A673 (cell line): ENCODE results near the gene PCTP.

Source experiments
- EZH2 ChIP-seq: fragments of 200-600 bp; sonication (generic); IDR thresholded peaks from 2 replicates; pipeline ENCODE4 v1.6.1; 2017; ENCODE audit warnings: borderline replicate concordance, low read depth, mild to moderate bottlenecking, mixed read lengths, antibody characterized with exemption, low read length; ENCODE audit not compliant: poor library complexity, severe bottlenecking
- TF ChIP-seq, protein P1 (sequence below): fragments of 300-800, 200-600 bp; sonication (generic); conservative IDR thresholded peaks from 2 replicates; pipeline ENCODE4 v1.5.1; 2017; ENCODE audit warnings: low read depth, mild to moderate bottlenecking, antibody characterized with exemption, low read length, moderate library complexity, mixed read lengths

DNA sequence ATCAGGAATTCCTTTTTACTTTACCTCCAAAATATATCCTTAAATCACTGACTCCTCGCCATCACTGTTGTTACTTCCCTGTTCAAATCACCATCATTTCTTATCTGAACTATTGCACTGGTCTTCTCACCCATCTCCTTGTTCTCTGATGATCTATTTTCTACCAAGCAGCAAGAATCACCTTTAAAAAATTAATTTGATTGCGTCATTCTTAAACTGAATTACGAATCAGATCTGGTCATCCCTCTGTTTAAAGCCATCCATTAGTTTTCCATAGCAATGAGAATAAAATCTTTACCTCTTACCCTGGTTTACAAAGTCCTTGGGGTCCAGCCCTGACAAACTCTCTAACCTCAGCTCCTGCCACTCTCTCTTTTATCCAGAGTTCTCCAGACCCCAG, 14.6 kb downstream of the PCTP start:
- TF ChIP-seq, protein P1, sequence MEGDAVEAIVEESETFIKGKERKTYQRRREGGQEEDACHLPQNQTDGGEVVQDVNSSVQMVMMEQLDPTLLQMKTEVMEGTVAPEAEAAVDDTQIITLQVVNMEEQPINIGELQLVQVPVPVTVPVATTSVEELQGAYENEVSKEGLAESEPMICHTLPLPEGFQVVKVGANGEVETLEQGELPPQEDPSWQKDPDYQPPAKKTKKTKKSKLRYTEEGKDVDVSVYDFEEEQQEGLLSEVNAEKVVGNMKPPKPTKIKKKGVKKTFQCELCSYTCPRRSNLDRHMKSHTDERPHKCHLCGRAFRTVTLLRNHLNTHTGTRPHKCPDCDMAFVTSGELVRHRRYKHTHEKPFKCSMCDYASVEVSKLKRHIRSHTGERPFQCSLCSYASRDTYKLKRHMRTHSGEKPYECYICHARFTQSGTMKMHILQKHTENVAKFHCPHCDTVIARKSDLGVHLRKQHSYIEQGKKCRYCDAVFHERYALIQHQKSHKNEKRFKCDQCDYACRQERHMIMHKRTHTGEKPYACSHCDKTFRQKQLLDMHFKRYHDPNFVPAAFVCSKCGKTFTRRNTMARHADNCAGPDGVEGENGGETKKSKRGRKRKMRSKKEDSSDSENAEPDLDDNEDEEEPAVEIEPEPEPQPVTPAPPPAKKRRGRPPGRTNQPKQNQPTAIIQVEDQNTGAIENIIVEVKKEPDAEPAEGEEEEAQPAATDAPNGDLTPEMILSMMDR, result no peak
- TF ChIP-seq EZH2, result no peak
